ENCODE measurements around the gene TDRD12. TPM values are rescaled to one million over a fixed set of nuclear protein-coding genes. Genes with fewer than 3 reads are reported as not detected.

The TDRD12 gene
- total RNA-seq, 1 experiment from 2014 or later, result 0.33 TPM

- Histone ChIP-seq H3K9me3 (ENCODE audit: control insufficient read depth, insufficient read depth, low read depth, low read length) (no peaks in the 10 kb centered on the region), H3K36me3 (ENCODE audit: control insufficient read depth, insufficient read depth, low read length) (no peaks in the 10 kb centered on the region), H3K27me3 (ENCODE audit: control insufficient read depth, insufficient read depth, low read length) (no peaks in the 10 kb centered on the region), H3K4me1 (ENCODE audit: control insufficient read depth, insufficient read depth, low read length) (no peaks in the 10 kb centered on the region), H3K4me3 (ENCODE audit: low read depth in 2 of 2, low read length in 2 of 2) (no peak overlapping the region), H3K27ac (ENCODE audit: low read length) (no peak overlapping the region)
- BruUV-seq (replicated peaks), result no TSS peak
- DNase-seq (ENCODE audit: low read depth, low spot score) (no peak), ATAC-seq (no peak)
- intact Hi-C loops (cut with micrococcal nuclease; ENCODE audit: unreplicated experiment), result no loop called here
- in situ Hi-C loops (cut with HindIII; ENCODE audit: low pct_unique_long_range_greater_than_20kb, low sequenced_read_pairs), result no loop called here
- POLR2A ChIA-PET, result interaction anchor here (0.7 kb wide), 1 partner anchor 412 kb away, joined by 4 read pairs; no protein-coding TSS in a partner anchor
- TF ChIP-seq TCF7L2 (IDR thresholded peaks at IDR 0.05; ENCODE audit: low read depth, low read length) (no peak), SIN3A (IDR thresholded peaks at IDR 0.05; ENCODE audit: borderline replicate concordance, insufficient read depth, low read depth, low read length) (no peak), POLR2AphosphoS5 (IDR thresholded peaks at IDR 0.05; ENCODE audit: low read depth, low read length) (no peak)
- TF ChIP-seq, protein P1, sequence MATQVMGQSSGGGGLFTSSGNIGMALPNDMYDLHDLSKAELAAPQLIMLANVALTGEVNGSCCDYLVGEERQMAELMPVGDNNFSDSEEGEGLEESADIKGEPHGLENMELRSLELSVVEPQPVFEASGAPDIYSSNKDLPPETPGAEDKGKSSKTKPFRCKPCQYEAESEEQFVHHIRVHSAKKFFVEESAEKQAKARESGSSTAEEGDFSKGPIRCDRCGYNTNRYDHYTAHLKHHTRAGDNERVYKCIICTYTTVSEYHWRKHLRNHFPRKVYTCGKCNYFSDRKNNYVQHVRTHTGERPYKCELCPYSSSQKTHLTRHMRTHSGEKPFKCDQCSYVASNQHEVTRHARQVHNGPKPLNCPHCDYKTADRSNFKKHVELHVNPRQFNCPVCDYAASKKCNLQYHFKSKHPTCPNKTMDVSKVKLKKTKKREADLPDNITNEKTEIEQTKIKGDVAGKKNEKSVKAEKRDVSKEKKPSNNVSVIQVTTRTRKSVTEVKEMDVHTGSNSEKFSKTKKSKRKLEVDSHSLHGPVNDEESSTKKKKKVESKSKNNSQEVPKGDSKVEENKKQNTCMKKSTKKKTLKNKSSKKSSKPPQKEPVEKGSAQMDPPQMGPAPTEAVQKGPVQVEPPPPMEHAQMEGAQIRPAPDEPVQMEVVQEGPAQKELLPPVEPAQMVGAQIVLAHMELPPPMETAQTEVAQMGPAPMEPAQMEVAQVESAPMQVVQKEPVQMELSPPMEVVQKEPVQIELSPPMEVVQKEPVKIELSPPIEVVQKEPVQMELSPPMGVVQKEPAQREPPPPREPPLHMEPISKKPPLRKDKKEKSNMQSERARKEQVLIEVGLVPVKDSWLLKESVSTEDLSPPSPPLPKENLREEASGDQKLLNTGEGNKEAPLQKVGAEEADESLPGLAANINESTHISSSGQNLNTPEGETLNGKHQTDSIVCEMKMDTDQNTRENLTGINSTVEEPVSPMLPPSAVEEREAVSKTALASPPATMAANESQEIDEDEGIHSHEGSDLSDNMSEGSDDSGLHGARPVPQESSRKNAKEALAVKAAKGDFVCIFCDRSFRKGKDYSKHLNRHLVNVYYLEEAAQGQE (IDR thresholded peaks at IDR 0.05; ENCODE audit: insufficient read depth in 1 of 2, low read depth in 2 of 2, low read length in 1 of 2), result no peak
- TF ChIP-seq, protein P2, sequence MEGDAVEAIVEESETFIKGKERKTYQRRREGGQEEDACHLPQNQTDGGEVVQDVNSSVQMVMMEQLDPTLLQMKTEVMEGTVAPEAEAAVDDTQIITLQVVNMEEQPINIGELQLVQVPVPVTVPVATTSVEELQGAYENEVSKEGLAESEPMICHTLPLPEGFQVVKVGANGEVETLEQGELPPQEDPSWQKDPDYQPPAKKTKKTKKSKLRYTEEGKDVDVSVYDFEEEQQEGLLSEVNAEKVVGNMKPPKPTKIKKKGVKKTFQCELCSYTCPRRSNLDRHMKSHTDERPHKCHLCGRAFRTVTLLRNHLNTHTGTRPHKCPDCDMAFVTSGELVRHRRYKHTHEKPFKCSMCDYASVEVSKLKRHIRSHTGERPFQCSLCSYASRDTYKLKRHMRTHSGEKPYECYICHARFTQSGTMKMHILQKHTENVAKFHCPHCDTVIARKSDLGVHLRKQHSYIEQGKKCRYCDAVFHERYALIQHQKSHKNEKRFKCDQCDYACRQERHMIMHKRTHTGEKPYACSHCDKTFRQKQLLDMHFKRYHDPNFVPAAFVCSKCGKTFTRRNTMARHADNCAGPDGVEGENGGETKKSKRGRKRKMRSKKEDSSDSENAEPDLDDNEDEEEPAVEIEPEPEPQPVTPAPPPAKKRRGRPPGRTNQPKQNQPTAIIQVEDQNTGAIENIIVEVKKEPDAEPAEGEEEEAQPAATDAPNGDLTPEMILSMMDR (IDR thresholded peaks at IDR 0.05), result no peak
- CTCF ChIA-PET, result no interaction called here
These were observed 142.6 kb downstream of the TDRD12 start for GRCh38 chr19:32862173-32862572.

DNA sequence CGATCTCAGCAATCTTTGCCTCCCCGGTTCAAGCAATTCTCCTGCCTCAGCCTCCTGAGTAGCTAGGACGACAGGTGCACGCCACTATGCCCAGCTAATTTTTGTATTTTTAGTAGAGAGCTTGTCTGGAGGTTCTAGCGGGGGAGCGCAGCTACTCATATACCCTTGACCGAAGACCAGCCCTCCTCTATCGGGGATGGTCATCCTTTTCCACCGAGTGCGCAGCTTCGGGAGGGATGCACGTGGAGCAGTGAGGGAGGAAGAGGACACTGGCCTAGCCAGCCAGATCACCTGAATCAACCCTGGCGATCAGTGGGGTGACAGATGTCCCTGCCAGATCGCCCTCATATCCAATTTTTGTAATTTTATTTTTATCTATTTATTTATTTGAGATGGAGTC is 143.2 kb downstream of the TDRD12 start:
- Histone ChIP-seq H3K4me3 (ENCODE audit: low read depth in 2 of 2, low read length in 2 of 2) (no peak overlapping the region), H3K4me1 (ENCODE audit: control insufficient read depth, insufficient read depth, low read length) (no peaks in the 10 kb centered on the region), H3K36me3 (ENCODE audit: control insufficient read depth, insufficient read depth, low read length) (no peaks in the 10 kb centered on the region), H3K27ac (ENCODE audit: low read length) (no peak overlapping the region), H3K27me3 (ENCODE audit: control insufficient read depth, insufficient read depth, low read length) (no peaks in the 10 kb centered on the region), H3K9me3 (ENCODE audit: control insufficient read depth, insufficient read depth, low read depth, low read length) (no peaks in the 10 kb centered on the region)
- DNase-seq (ENCODE audit: low read depth, low spot score) (no peak), ATAC-seq (no peak)
- intact Hi-C loops (cut with micrococcal nuclease; ENCODE audit: unreplicated experiment), result no loop called here
- TF ChIP-seq TCF7L2 (IDR thresholded peaks at IDR 0.05; ENCODE audit: low read depth, low read length) (no peak), POLR2AphosphoS5 (IDR thresholded peaks at IDR 0.05; ENCODE audit: low read depth, low read length) (no peak)
- TF ChIP-seq, protein P1 (IDR thresholded peaks at IDR 0.05; ENCODE audit: insufficient read depth in 1 of 2, low read depth in 2 of 2, low read length in 1 of 2), result no peak
- ChIA-PET POLR2A (no interaction called here), CTCF (no interaction called here)
- no TSS peak for BruUV-seq (replicated peaks)
- in situ Hi-C loops (cut with HindIII; ENCODE audit: low pct_unique_long_range_greater_than_20kb, low sequenced_read_pairs), result no loop called here

All from Panc1 (cell line).